Measurements from ENCODE around the gene TNFSF10. TPM values are rescaled to one million over a fixed set of nuclear protein-coding genes. Genes with fewer than 3 reads are reported as not detected.

Gene TNFSF10
- total and polyA plus RNA-seq, 9 of the 15 experiments (the other 6 are each of a cell fraction or from before 2014, with no cell fraction given) = 0.07 to 1.3 (median 0.27) TPM; not detected in 1

- TF ChIP-seq GMEB1 (CRISPR knock-in tag; IDR thresholded peaks at IDR 0.05) = no peak; the same call in 1 of the 2 replicates
- no peak for TF ChIP-seq ZNF384 (IDR thresholded peaks at IDR 0.05; ENCODE audit: low read depth, low read length)
- TF ChIP-seq TAF15 (IDR thresholded peaks at IDR 0.05; ENCODE audit: low read depth, low read length) = no peak
- TF ChIP-seq TFAM (CRISPR knock-in tag; conservative IDR thresholded peaks at IDR 0.05) = no peak
- TF ChIP-seq STAT5B (CRISPR knock-in tag; IDR thresholded peaks at IDR 0.05) = no peak
- TF ChIP-seq ZNF354B (CRISPR knock-in tag; IDR thresholded peaks at IDR 0.05) = no peak
- no peak for TF ChIP-seq RBM14 (IDR thresholded peaks at IDR 0.05; ENCODE audit: borderline replicate concordance, insufficient read depth, low read depth, low read length)
- 0 out of 2 replicates have a peak, but pooled peaks have one; percentile 32 for TF ChIP-seq ZNF134 (CRISPR knock-in tag; conservative IDR thresholded peaks at IDR 0.05)
- no peak for TF ChIP-seq ZNF77 (CRISPR knock-in tag; IDR thresholded peaks at IDR 0.05)
- TF ChIP-seq ZNF699 (CRISPR knock-in tag; IDR thresholded peaks at IDR 0.05; ENCODE audit: insufficient replicate concordance) = no peak
- TF ChIP-seq YBX1 (IDR thresholded peaks at IDR 0.05) = no peak
- TF ChIP-seq SOX6 (IDR thresholded peaks at IDR 0.05) = peak; percentile 60; the same call in 1 of the 2 replicates
- TF ChIP-seq HMG20B (CRISPR knock-in tag; IDR thresholded peaks at IDR 0.05) = no peak
- TF ChIP-seq ZBTB12 (CRISPR knock-in tag; IDR thresholded peaks at IDR 0.05) = no peak
- TF ChIP-seq ARID1B (IDR thresholded peaks at IDR 0.05) = peak; percentile 74
- no peak for TF ChIP-seq HCFC1 (IDR thresholded peaks at IDR 0.05; ENCODE audit: low read depth, low read length)
- no peak for TF ChIP-seq TFE3 (CRISPR knock-in tag; IDR thresholded peaks at IDR 0.05)
- peak; percentile 55 for TF ChIP-seq EP300 (IDR thresholded peaks at IDR 0.05; ENCODE audit: low read length)
- TF ChIP-seq PREB (CRISPR knock-in tag; IDR thresholded peaks at IDR 0.05) = no peak
- TF ChIP-seq NUFIP1 (IDR thresholded peaks at IDR 0.05; ENCODE audit: partially characterized antibody) = no peak
- TF ChIP-seq GABPB2 (CRISPR knock-in tag; conservative IDR thresholded peaks at IDR 0.05) = no peak
Observed at GRCh38 chr3:172511783-172512762, 11.2 kb downstream of the TNFSF10 start (continued).

Measured in K562 (cell line).